ENCODE measurements around the gene ARID1B. TPM values are rescaled to one million over a fixed set of nuclear protein-coding genes. Genes with fewer than 3 reads are reported as not detected.

ARID1B gene
- total RNA-seq, 1 experiment from 2014 or later = 60.3 TPM

DNA sequence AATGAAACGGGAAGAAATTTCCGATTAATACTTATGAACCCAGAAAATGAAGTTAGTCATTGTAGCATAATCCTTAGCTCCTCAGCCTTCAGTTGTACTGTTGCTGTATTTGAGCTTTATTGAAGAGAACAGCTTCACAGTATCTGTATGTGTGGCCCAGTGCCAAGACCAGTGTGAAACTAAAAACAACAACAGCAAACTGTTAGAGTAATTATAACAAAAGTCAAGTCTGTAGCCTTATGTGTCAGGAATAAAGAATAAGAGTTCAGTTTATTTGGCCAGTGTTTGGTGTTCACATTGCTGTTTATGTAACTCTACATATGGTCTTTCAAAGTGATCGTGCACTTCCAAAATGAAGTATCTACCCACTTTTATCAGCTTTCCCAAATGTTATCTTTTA, 70.9 kb downstream of the ARID1B start:
- ATAC-seq = no peak
- TF ChIP-seq, protein P1, sequence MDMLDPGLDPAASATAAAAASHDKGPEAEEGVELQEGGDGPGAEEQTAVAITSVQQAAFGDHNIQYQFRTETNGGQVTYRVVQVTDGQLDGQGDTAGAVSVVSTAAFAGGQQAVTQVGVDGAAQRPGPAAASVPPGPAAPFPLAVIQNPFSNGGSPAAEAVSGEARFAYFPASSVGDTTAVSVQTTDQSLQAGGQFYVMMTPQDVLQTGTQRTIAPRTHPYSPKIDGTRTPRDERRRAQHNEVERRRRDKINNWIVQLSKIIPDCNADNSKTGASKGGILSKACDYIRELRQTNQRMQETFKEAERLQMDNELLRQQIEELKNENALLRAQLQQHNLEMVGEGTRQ (CRISPR knock-in tag; IDR thresholded peaks at IDR 0.05) = no peak
- TF ChIP-seq ZBTB21 (CRISPR knock-in tag; IDR thresholded peaks at IDR 0.05; ENCODE audit: borderline replicate concordance) = no peak
- no peak for TF ChIP-seq CREM (CRISPR knock-in tag; IDR thresholded peaks at IDR 0.05)
- TF ChIP-seq, protein P2, sequence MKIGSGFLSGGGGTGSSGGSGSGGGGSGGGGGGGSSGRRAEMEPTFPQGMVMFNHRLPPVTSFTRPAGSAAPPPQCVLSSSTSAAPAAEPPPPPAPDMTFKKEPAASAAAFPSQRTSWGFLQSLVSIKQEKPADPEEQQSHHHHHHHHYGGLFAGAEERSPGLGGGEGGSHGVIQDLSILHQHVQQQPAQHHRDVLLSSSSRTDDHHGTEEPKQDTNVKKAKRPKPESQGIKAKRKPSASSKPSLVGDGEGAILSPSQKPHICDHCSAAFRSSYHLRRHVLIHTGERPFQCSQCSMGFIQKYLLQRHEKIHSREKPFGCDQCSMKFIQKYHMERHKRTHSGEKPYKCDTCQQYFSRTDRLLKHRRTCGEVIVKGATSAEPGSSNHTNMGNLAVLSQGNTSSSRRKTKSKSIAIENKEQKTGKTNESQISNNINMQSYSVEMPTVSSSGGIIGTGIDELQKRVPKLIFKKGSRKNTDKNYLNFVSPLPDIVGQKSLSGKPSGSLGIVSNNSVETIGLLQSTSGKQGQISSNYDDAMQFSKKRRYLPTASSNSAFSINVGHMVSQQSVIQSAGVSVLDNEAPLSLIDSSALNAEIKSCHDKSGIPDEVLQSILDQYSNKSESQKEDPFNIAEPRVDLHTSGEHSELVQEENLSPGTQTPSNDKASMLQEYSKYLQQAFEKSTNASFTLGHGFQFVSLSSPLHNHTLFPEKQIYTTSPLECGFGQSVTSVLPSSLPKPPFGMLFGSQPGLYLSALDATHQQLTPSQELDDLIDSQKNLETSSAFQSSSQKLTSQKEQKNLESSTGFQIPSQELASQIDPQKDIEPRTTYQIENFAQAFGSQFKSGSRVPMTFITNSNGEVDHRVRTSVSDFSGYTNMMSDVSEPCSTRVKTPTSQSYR (CRISPR knock-in tag; IDR thresholded peaks at IDR 0.05) = no peak
- no peak for TF ChIP-seq NR3C1 (CRISPR knock-in tag; conservative IDR thresholded peaks at IDR 0.05; ENCODE audit: low read depth)
- TF ChIP-seq, protein P3, sequence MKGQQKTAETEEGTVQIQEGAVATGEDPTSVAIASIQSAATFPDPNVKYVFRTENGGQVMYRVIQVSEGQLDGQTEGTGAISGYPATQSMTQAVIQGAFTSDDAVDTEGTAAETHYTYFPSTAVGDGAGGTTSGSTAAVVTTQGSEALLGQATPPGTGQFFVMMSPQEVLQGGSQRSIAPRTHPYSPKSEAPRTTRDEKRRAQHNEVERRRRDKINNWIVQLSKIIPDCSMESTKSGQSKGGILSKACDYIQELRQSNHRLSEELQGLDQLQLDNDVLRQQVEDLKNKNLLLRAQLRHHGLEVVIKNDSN (CRISPR knock-in tag; IDR thresholded peaks at IDR 0.05) = no peak
- no peak for TF ChIP-seq OVOL2 (CRISPR knock-in tag; IDR thresholded peaks at IDR 0.05; ENCODE audit: borderline replicate concordance)
- TF ChIP-seq HMGA2 (CRISPR knock-in tag; IDR thresholded peaks at IDR 0.05) = no peak
- TF ChIP-seq MYBL2 (CRISPR knock-in tag; IDR thresholded peaks at IDR 0.05) = no peak
- TF ChIP-seq, protein P4, sequence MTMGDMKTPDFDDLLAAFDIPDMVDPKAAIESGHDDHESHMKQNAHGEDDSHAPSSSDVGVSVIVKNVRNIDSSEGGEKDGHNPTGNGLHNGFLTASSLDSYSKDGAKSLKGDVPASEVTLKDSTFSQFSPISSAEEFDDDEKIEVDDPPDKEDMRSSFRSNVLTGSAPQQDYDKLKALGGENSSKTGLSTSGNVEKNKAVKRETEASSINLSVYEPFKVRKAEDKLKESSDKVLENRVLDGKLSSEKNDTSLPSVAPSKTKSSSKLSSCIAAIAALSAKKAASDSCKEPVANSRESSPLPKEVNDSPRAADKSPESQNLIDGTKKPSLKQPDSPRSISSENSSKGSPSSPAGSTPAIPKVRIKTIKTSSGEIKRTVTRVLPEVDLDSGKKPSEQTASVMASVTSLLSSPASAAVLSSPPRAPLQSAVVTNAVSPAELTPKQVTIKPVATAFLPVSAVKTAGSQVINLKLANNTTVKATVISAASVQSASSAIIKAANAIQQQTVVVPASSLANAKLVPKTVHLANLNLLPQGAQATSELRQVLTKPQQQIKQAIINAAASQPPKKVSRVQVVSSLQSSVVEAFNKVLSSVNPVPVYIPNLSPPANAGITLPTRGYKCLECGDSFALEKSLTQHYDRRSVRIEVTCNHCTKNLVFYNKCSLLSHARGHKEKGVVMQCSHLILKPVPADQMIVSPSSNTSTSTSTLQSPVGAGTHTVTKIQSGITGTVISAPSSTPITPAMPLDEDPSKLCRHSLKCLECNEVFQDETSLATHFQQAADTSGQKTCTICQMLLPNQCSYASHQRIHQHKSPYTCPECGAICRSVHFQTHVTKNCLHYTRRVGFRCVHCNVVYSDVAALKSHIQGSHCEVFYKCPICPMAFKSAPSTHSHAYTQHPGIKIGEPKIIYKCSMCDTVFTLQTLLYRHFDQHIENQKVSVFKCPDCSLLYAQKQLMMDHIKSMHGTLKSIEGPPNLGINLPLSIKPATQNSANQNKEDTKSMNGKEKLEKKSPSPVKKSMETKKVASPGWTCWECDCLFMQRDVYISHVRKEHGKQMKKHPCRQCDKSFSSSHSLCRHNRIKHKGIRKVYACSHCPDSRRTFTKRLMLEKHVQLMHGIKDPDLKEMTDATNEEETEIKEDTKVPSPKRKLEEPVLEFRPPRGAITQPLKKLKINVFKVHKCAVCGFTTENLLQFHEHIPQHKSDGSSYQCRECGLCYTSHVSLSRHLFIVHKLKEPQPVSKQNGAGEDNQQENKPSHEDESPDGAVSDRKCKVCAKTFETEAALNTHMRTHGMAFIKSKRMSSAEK (CRISPR knock-in tag; IDR thresholded peaks at IDR 0.05; ENCODE audit: borderline replicate concordance) = no peak
- Mint-ChIP-seq H3K27me3 (ENCODE audit: low read depth) (no peaks in the 10 kb centered on the region), H3K36me3 (no peaks in the 10 kb centered on the region), H3K9me3 (no peaks in the 10 kb centered on the region), H3K4me3 (no peak overlapping the region), H3K27ac (peak overlapping the region; percentile 38), H3K4me1 (peaks cover 93% of the 10 kb centered on the region)
- ChIA-PET POLR2A (interaction anchor here (1.9 kb wide), 1 partner anchor 10 kb away, joined by 5 read pairs; no protein-coding TSS in a partner anchor), CTCF (no interaction called here)
- DNase-seq (ENCODE audit: low spot score) = no peak

DNA sequence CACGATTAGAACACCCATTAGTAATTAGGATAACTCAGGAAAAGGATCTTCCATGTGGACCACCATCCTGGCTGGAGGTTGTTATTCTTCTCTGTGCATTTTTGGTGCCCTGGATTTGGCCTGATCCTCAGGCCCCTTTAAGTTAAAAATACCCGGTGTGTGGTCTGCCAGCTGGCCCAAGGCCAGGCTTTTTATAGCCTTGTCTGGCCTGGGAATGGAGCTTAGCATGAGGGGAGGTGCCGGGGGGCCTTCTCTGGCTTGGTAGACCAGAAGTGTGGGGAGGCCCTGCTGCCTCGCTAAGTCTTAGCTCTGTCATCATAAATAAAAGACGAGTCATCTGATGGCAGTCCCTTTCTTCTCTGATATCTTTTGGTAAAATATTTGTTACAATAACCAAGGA, 71.4 kb downstream of the ARID1B start:
- Mint-ChIP-seq H3K27me3 (ENCODE audit: low read depth) (no peaks in the 10 kb centered on the region), H3K9me3 (no peaks in the 10 kb centered on the region), H3K36me3 (no peaks in the 10 kb centered on the region), H3K27ac (peak overlapping the region; percentile 38), H3K4me1 (peaks cover 94% of the 10 kb centered on the region), H3K4me3 (no peak overlapping the region)
- DNase-seq (ENCODE audit: low spot score) = no peak
- TF ChIP-seq PRRX2 (CRISPR knock-in tag; IDR thresholded peaks at IDR 0.05) (no peak), ATF1 (CRISPR knock-in tag; IDR thresholded peaks at IDR 0.05) (no peak), SP1 (CRISPR knock-in tag; conservative IDR thresholded peaks at IDR 0.05) (no peak), MXD4 (CRISPR knock-in tag; IDR thresholded peaks at IDR 0.05; ENCODE audit: borderline replicate concordance) (no peak), JUN (CRISPR knock-in tag; IDR thresholded peaks at IDR 0.05) (no peak), FOXJ3 (CRISPR knock-in tag; IDR thresholded peaks at IDR 0.05; ENCODE audit: borderline replicate concordance) (no peak)
- no peak for ATAC-seq
- ChIA-PET POLR2A (no interaction called here), CTCF (no interaction called here)
